NK-92 (cell line): ENCODE results near the gene ZNF695.

Experiments used
- DNase-seq: peaks from one replicate; lab custom pipeline; 2025; ENCODE audit not compliant: unreplicated experiment; lab: John Stamatoyannopoulos, UW

ZNF695 gene

GRCh38 chr1:246959944-246960693, 47.7 kb downstream of the ZNF695 start:
- DNase-seq, result no peak

DNA sequence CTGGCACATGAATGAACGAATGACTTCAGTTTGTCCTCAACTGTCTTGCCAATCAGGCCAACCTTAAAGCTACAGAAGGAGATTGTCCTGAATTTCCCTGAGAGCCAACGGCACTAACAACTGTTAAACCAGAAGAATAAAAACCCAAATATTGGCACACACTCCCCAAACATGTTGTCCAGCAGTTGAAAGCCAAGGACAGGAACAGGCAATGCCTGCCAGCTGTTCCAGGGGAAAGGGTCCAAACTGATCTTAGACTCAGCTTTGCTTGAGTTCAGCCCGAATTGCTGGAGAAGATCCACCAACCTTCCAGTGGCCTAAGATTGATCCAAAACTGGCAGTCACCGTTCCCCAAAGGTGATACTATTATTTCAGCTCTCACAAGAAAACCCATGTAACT, 53.7 kb downstream of the ZNF695 start:
- DNase-seq, result no peak

GRCh38 chr1:246951413-246951812, 56.4 kb downstream of the ZNF695 start:
- DNase-seq, result no peak

DNA sequence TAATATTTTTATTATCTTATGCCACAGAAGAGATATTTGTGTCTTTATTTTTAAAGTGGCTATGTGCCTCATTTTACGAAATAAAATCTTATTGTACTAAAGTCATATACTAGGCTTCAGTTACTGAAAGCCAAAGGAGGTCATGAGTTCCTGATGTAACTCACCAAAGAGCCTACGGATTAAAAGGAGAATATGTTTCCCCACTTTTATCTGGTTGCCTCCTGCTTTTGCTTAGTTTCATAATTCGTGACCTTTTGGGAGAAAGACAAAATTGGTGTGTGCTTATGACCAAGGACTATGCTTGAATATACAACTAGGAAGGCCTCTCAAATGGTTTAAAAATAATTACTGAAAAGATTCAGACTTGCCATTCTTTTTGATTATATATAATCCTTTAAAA, 57.9 kb downstream of the ZNF695 start:
- no peak for DNase-seq

- DNase-seq, result no peak
Observed at GRCh38 chr1:246947255-246947654, 60.6 kb downstream of the ZNF695 start.

DNA sequence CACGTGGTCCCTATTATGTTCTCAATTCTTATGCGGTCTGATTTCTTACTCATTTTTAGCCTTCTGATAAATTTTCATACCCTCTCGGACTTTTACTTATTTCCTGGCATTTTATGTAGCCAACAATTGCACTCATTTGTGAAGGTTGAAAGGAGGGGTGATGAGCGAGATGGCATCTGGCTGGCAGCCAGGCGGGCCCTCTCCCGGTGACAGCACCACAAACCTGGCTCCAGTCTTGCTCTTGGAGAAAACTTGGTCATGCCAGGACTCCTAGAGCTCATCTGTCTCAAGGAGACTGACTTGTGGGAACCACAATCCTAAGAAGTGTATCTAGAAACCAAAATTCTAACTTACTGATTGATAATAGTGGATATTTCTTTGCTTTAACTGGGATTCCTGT, 61.5 kb downstream of the ZNF695 start:
- DNase-seq, result no peak
